ENCODE data around the gene CHCHD3.

DNA sequence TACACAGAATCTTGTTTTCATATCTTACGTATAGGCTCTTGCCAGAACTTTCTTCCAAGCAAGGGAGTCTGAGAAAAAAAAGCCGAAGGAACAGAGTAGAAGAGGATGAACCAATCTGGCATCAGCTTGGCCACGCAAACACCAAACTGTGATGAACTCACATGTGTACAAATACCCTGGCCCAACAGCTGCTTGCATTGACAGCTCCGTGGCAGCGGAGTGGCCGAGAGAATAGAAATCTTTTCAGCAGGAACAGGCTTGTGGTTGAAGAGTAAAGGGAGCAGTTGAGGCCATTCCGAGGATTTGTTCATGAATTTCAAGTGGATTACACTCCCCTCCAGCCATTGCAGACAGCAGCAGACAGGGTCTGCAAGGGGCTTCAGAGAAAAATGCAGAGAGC lies 331.8 kb downstream of the CHCHD3 start:
- TF ChIP-seq EZH2 (IDR thresholded peaks at IDR 0.05), result no peak
- no peak for TF ChIP-seq POLR2AphosphoS5 (IDR thresholded peaks at IDR 0.05; ENCODE audit: borderline replicate concordance, low read depth, low read length)
- TF ChIP-seq FOXP2 (optimal IDR thresholded peaks at IDR 0.05; ENCODE audit: control extremely low read depth, extremely low read length, insufficient read depth), result no peak
